Parathyroid adenoma (tissue), 2 donors: ENCODE data around the gene NKD1.

Experiments
- H2AFZ ChIP-seq: fragments of 300-600 bp; sonication (generic); one replicate; pipeline ENCODE4 v1.7.0; 2017; ENCODE audit warnings: antibody characterized with exemption, mild to moderate bottlenecking
- H3K27ac ChIP-seq: fragments of 300-600 bp; sonication (generic); one replicate; pipeline ENCODE4 v1.7.0; 2017
- H3K27me3 ChIP-seq: fragments of 300-600 bp; sonication (generic); one replicate; pipeline ENCODE4 v1.7.0; 2017; ENCODE audit warnings: low read length; ENCODE audit not compliant: control insufficient read depth, insufficient read depth
- H3K36me3 ChIP-seq: fragments of 300-600 bp; sonication (generic); one replicate; pipeline ENCODE4 v1.7.0; 2017; ENCODE audit warnings: low read length; ENCODE audit not compliant: control insufficient read depth, insufficient read depth
- H3K4me1 ChIP-seq: fragments of 300-600 bp; sonication (generic); one replicate; pipeline ENCODE4 v1.7.0; 2017; ENCODE audit warnings: control low read depth
- H3K4me2 ChIP-seq: fragments of 300-600 bp; sonication (generic); one replicate; pipeline ENCODE4 v1.7.0; 2017; ENCODE audit warnings: low read length
- H3K4me3 ChIP-seq: fragments of 300-600 bp; sonication (generic); one replicate; pipeline ENCODE4 v1.7.0; 2017; ENCODE audit warnings: low read depth, low read length
- H3K79me2 ChIP-seq: fragments of 300-600 bp; sonication (generic); one replicate; pipeline ENCODE4 v1.7.0; 2017; ENCODE audit warnings: control low read depth
- H3K9ac ChIP-seq: fragments of 300-600 bp; sonication (generic); one replicate; pipeline ENCODE4 v1.7.0; 2017; ENCODE audit warnings: mild to moderate bottlenecking
- H3K9me3 ChIP-seq: fragments of 300-600 bp; sonication (generic); one replicate; pipeline ENCODE4 v1.7.0; 2017; ENCODE audit warnings: low read length; ENCODE audit not compliant: control insufficient read depth
- CTCF ChIP-seq: fragments of 300-600 bp; sonication (generic); IDR thresholded peaks from one replicate; pipeline ENCODE4 v1.7.0; 2017; ENCODE audit warnings: antibody characterized with exemption, mild to moderate bottlenecking
- donor health status: primary hyperparathyroidism.

Gene NKD1

GRCh38 chr16:50629334-50629733, 81.1 kb downstream of the NKD1 start:
- no peak overlapping the region for H3K4me2 ChIP-seq
- H3K9me3 ChIP-seq, result no peaks in the 10 kb centered on the region
- no peaks in the 10 kb centered on the region for H3K27me3 ChIP-seq
- H2AFZ ChIP-seq, result no peak overlapping the region
- no peak overlapping the region for H3K27ac ChIP-seq
- no peaks in the 10 kb centered on the region for H3K4me1 ChIP-seq
- no peaks in the 10 kb centered on the region for H3K36me3 ChIP-seq
- no peak overlapping the region for H3K4me3 ChIP-seq
- no peak overlapping the region for H3K9ac ChIP-seq
- no peak for TF ChIP-seq CTCF
- H3K79me2 ChIP-seq, result no peaks in the 10 kb centered on the region

- no peaks in the 10 kb centered on the region for H3K9me3 ChIP-seq
- no peak overlapping the region for H3K4me3 ChIP-seq
- H3K9ac ChIP-seq, result no peak overlapping the region
- no peak overlapping the region for H3K4me2 ChIP-seq
- H3K79me2 ChIP-seq, result no peaks in the 10 kb centered on the region
- no peak for TF ChIP-seq CTCF
- H2AFZ ChIP-seq, result no peak overlapping the region
- H3K27ac ChIP-seq, result no peak overlapping the region
- no peaks in the 10 kb centered on the region for H3K36me3 ChIP-seq
- no peaks in the 10 kb centered on the region for H3K4me1 ChIP-seq
- H3K27me3 ChIP-seq, result no peaks in the 10 kb centered on the region
Measured at GRCh38 chr16:50630394-50631020, 82.3 kb downstream of the NKD1 start.

- no peaks in the 10 kb centered on the region for H3K9me3 ChIP-seq
- no peak for TF ChIP-seq CTCF
- H3K9ac ChIP-seq, result no peak overlapping the region
- no peak overlapping the region for H3K4me3 ChIP-seq
- no peak overlapping the region for H2AFZ ChIP-seq
- no peaks in the 10 kb centered on the region for H3K4me1 ChIP-seq
- H3K27me3 ChIP-seq, result no peaks in the 10 kb centered on the region
- no peak overlapping the region for H3K27ac ChIP-seq
- no peaks in the 10 kb centered on the region for H3K79me2 ChIP-seq
- H3K4me2 ChIP-seq, result no peak overlapping the region
- no peaks in the 10 kb centered on the region for H3K36me3 ChIP-seq
Measured at GRCh38 chr16:50631249-50631984, 83.2 kb downstream of the NKD1 start.

GRCh38 chr16:50631985-50632576, 83.9 kb downstream of the NKD1 start:
- no peaks in the 10 kb centered on the region for H3K4me1 ChIP-seq
- TF ChIP-seq CTCF, result no peak
- no peak overlapping the region for H3K4me3 ChIP-seq
- H3K9me3 ChIP-seq, result no peaks in the 10 kb centered on the region
- H3K4me2 ChIP-seq, result no peak overlapping the region
- H2AFZ ChIP-seq, result no peak overlapping the region
- no peaks in the 10 kb centered on the region for H3K27me3 ChIP-seq
- no peak overlapping the region for H3K27ac ChIP-seq
- no peak overlapping the region for H3K9ac ChIP-seq
- no peaks in the 10 kb centered on the region for H3K36me3 ChIP-seq
- H3K79me2 ChIP-seq, result no peaks in the 10 kb centered on the region
